Daoy (cell line): ENCODE data around the gene PCDHGA5. TPM values are rescaled to one million over a fixed set of nuclear protein-coding genes. Genes with fewer than 3 reads are reported as not detected.
A peak's percentile ranks its signal among the peaks of the same experiment; 100 is the strongest.
"Not testable (repeated sequence)": the region's sequence is repeated elsewhere in the genome, so short reads cannot be mapped to it uniquely, and the experiment has no call there.

Experiments used
- DNase-seq: peaks from one replicate; pipeline ENCODE4 v3.0.0-alpha.2; 2015; ENCODE audit warnings: low read depth
- total RNA-seq: library from RNA; depleted of rRNA; stranded (reverse); fragments of >200 nt; shearing (Covaris generic); gene quantifications from 2 replicates; pipeline ENCODE4 v1.2.3, GENCODE V29; 2014; rRNA removed

The PCDHGA5 gene
- 0.23 and 0.39 TPM in 2 replicates for total RNA-seq

DNA sequence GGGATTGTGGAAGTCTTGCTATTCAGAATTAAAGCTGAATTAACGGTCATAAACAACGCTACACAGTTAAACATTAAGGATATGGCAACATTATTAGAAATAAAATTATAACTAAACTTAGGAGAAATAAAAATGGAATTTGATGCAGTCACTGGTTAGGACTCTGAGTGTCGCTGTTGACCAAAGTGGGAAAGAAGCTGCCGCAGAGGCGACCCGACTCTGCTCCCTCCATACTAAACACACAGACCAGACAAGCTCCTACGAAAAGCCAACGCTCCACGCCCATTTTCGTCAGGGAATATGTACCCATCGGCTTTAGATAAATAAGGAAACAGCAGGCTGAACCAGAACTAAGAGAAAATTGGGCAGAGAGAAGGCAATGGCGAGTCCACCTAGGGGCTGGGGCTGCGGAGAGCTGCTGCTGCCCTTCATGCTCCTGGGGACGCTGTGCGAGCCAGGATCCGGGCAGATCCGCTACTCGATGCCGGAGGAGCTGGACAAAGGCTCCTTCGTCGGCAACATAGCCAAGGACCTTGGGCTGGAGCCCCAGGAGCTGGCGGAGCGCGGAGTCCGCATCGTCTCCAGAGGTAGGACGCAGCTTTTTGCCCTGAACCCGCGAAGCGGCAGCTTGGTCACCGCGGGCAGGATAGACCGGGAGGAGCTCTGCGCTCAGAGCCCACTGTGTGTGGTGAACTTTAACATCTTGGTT is at the start of gene PCDHGA5:
TSS of gene PCDHGA5 (plus strand) at position 211 of the 709 bp plus-strand sequence. CDS start at position 380, 169 bp downstream.
- no peak for DNase-seq

DNA sequence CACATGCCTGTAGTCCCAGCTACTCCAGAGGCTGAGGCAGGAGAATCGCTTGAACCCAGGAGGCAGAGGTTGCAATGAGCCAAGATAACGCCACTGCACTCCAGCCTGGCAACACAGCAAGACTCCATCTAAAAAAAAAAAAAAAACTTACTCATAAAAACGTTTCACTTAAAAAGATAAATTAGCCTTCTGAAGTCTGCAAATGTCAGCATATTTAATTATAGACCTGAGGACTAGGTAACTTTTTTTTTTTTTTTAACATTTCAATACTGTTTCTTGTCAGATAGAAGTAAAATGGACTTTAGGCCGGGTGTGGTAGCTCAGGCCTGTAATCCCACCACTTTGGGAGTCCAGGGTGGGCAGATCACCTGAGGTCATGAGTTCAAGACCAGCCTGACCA is 47.0 kb upstream of the PCDHGA5 start:
- not testable (repeated sequence) for DNase-seq

DNA sequence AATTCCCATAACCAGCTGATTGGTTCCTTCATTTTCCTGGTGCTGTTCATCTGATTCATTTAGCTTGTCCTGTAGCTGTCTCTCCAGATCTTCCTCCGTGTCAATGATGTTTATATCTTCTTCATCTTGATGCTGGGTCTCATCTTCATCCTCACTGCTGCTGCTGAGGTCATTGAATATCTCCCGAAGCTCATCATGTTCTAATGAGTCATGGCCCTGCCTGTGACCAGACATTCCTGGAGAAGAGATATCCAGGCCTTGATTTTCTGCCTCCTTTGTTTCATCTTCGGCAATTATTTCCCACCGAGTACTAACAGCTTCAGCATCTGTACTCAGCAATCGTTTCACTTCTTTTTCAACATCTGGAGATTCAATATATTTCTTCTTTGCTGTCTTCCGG is 44.8 kb upstream of the PCDHGA5 start:
- DNase-seq: no peak

DNA sequence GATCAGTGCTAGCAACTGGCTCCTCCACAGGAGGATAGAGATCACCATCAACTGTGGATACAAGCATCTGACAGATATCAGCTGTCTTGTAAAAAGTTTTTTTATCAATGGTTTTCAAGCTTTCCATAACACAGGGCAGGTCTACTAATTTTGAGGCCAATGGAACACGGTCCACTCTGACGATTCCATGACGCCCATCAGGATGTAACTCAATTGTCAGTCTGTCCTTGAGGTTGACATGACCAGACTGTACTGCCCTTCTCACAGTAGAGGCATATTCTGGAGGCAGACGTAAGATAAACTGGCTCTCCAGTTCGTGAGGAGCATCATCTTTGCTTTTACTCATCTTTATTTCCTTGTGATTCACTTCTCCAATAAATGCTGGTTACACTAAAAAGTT is 44.3 kb upstream of the PCDHGA5 start:
- DNase-seq: no peak

DNA sequence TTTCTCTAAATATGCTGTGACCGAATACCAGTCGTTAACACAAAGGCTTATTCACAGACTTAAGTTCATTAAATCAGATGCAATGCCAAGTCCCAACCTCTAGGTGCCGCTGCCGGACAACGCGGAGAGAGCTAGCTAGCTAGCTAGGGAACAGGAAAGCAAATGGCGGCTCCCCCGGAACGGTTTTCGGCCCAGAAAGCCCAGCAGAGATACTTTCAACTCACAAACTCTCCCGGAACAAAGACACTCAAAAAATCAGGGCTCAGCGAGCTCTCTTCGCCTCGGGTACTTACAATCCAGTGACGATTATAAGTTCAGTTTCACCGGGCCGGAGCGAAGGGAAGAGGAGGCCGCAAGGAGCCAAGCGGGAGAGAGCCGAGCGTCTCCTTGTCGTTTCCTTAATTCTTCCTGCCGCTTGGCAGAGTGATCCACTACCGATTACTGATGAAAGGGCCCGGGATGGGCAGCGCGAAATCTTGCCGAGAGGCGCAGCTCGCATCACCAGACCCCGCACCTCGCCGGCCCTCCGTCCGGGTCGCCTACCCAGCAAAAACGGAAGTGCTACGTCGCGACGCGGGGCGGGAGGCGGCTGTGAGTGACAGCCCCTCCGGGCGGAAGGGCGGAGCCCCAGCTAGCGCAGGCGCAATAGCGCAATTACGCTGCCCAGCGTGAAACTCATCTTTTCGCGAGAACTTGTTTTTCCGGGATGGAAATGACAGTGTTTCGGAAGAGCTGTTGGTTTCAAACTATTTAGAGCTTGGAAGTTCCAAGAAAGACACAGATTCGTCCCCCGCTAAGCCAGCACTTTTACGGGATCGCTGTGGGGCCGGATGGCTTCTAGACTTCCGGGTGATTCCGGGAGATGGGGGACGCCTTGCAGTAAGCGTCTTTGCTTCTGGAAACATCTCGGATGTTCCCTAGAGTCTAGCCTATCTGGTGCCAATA is 43.5 kb upstream of the PCDHGA5 start, which contains the start of gene TAF7:
TSS of gene TAF7 (minus strand) at position 560 of the 945 bp plus-strand sequence. CDS start 740 bp downstream, outside the sequence.
- DNase-seq: peak; percentile 96

DNA sequence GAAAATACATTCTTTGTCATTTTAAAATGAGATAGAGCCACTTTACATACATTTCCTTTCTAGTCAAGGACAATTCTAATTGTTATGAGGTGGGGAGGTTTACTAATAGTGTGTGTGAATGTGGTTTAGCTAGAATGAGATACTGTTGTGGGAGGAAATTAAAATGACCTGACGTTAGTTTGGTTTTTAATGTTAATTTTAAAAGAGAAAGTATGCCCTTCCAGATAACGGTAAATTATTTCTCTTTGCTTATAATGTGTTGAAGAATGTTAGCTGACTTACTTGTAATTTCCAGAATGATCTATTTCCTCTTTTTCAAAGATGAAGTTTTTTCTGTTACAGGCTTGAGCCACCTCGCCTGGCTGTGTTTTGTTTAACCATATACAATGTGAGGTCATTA is 41.7 kb upstream of the PCDHGA5 start:
- no peak for DNase-seq

DNA sequence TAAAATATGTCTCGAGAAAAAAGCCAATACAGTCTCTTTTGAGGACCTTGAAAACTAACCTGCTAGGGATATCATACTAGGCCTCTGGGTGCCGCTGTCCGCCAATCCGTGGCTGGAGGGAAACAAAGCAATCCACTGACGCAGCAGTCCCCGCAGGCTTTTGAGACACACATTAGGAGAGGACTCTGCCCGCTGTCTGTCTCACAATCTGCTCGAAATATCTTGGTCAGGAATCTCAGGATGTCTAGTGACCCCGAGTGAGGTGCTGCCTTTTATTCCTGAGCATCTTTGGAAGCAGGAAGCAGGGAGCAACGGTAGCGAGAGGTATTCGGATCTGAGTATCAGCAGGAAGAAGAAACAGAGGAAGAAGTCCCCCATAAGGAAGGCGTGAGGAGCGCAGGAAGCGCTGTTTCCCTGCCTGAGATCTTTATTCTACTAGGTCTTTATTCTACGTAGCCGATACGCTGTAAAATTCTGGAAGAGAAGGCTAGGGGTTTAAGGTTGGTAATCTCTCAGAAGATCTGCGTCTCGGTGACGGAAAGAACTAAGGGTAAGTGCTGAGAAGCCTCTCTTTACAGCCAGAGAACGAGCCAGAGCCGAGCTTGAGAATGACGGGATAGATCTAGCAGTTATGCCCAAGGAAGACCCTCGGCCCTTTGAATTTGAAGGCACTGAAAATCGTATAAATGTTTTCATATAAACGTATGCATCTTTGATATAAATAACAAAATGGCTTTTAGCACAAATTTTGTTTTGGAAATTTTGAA is 37.7 kb upstream of the PCDHGA5 start:
- DNase-seq: peak; percentile 78

DNA sequence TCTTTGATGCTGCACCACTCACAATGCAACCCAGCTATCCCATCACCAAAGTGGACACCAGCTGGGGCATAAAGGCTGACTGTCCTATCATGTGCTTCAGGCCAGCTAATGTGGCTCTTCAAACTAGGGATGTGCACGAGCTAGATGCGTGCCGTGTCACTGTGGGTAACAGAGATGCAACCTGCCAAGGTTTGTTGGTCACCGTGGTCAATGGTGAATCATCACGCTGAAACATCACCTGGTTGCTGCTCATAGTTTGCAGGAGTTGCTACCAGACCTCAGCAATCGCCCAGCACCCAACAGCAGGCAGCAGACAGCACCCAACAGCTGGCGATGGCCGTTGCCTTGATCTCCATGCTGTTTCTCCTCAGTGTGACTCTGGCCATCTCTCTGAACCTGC is 35.7 kb upstream of the PCDHGA5 start:
- DNase-seq: no peak

DNA sequence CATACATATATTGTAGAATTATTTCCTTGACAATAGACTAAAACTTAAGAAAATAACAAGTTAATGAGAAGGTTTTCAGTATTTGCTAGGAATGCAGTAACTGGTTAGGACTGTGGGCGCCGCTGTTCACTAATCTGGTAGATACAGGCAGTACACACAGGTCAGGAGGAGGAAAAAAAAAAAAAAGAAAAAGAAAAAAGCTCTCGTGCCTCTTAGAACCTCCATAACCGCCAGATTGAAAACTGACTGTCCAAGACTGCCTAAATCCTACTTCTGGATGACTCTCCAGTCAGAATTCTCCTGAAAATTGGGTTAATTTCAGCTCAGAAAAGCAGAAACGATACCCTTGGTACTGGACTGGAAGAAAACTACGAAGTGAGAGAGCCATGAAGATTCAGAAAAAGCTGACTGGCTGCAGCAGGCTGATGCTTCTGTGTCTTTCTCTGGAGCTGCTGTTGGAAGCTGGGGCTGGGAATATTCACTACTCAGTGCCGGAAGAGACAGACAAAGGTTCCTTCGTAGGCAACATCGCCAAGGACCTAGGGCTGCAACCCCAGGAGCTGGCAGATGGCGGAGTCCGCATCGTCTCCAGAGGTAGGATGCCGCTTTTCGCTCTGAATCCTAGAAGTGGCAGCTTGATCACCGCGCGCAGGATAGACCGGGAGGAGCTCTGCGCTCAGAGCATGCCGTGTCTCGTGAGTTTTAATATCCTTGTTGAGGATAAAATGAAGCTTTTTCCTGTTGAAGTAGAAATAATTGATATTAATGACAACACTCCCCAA is 33.5 kb upstream of the PCDHGA5 start, which contains the start of gene PCDHGA1:
TSS of gene PCDHGA1 (plus strand) at position 216 of the 782 bp plus-strand sequence.
- no peak for DNase-seq

DNA sequence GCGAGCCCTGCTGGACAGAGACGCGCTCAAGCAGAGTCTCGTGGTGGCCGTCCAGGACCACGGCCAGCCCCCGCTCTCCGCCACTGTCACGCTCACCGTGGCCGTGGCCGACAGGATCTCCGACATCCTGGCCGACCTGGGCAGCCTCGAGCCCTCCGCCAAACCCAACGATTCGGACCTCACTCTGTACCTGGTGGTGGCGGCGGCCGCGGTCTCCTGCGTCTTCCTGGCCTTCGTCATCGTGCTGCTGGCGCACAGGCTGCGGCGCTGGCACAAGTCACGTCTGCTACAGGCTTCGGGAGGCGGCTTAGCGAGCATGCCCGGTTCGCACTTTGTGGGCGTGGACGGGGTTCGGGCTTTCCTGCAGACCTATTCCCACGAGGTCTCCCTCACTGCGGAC is 31.4 kb upstream of the PCDHGA5 start:
- not testable (repeated sequence) for DNase-seq

DNA sequence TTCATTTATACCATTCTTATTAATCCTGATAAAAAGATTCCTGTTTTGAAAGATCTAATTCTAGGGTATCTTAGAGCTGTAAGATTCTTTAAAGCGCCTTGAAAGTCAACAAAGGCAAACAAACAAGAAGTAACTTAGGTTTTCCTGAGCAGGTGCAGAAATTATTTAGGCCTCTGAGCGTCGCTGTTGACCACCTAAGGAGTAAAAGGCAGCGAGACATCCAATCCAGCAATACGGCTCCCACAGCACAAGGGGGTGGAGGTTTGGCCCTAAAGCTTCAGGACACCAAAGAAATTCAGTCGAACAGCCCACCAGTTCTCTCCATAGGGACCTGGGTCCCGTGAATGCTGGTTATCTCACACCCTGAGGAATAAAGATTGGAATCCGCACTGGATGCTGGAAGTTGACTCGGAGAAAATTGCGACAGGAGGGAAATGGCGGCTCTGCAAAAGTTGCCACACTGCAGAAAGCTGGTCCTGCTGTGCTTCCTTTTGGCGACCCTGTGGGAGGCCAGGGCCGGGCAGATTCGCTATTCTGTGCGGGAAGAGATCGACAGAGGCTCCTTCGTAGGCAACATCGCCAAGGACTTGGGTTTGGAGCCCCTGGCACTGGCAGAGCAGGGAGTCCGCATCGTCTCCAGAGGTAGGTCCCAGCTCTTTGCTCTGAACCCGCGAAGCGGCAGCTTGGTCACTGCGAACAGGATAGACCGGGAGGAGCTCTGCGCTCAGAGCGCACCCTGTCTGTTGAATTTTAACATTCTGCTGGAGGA is 25.2 kb upstream of the PCDHGA5 start, which contains the start of gene PCDHGA2:
TSS of gene PCDHGA2 (plus strand) at position 223 of the 769 bp plus-strand sequence.
- peak; percentile 35 for DNase-seq

DNA sequence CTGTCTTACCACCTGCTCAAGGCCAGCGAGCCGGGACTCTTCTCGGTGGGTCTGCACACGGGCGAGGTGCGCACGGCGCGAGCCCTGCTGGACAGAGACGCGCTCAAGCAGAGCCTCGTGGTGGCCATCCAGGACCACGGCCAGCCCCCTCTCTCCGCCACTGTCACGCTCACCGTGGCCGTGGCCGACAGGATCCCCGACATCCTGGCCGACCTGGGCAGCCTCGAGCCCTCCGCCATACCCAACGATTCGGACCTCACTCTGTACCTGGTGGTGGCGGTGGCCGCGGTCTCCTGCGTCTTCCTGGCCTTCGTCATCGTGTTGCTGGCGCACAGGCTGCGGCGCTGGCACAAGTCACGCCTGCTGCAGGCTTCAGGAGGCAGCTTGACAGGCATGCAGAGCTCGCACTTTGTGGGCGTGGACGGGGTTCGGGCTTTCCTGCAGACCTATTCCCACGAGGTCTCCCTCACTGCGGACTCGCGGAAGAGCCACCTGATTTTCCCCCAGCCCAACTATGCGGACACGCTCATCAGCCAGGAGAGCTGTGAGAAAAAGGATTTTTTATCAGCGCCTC is 23.1 kb upstream of the PCDHGA5 start:
- DNase-seq: not testable (repeated sequence)

DNA sequence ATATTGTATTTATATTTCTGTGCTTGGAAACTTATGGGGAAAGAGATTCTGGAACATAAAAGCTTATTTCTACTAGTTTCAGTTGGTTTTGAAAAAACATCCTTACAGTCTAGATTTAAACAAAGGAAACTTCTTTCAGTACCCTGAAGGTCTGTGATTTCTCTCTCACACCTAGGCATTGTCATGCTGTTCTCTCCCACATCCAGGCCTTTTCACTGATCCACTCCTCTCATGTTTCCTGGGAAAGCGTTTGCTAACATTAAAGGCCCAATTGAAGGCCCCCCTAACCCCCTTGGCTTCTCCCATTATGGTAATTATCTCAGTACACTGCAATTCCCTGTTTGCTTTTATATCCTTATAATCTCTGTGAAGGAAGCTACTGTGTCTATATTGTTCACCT is 21.2 kb upstream of the PCDHGA5 start:
- DNase-seq: no peak

DNA sequence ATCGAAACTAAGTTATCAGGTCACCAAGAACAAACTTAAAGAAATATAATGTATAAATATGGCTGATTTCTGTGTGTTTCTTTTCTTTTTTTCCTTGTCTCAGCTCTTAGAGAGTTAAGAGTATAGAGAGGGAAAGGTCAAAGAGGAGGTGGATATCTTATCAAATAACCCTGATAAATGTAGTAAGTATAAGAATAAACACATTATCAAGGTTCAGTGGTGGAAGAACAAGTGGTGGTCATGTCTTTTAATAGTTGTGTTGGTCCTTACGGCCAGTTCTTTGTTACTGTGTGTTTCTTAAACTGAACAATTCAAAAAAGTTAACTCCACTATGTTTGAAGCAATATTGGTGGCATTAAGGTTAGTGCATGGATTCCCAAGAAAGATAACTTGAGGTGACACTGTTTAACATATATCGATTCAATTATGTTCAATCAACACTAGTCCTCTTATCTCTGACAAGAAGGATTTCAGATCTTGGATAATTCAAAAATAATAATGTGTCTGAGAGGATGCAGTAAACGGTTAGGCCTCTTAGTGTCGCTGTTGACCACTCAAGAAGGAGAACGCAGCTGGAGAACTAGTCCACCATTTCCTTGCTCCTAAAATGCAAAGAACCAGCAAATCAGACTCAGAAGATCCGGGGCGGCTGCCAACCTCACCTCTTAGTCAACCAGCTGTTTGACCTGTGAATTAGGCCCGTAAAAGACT is 20.6 kb upstream of the PCDHGA5 start, which contains the start of gene PCDHGA3:
TSS of gene PCDHGA3 (plus strand) at position 588 of the 711 bp plus-strand sequence. CDS start 205 bp downstream, outside the sequence.
- peak; percentile 46 for DNase-seq

DNA sequence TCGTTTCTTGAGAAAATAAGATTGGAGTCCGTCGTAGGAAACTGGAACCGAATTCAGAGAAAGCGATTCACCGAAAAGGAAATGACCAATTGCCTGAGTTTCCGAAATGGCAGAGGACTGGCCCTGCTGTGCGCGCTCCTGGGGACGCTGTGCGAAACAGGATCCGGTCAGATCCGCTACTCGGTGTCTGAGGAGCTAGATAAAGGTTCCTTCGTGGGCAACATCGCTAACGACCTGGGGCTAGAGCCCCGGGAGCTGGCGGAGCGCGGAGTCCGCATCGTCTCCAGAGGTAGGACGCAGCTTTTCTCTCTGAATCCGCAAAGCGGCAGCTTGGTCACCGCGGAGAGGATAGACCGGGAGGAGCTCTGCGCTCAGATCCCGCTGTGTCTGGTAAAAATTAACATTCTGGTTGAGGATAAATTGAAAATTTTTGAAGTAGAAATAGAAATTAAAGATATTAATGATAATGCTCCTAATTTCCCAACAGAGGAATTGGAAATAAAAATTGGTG is 20.0 kb upstream of the PCDHGA5 start:
- no peak for DNase-seq

DNA sequence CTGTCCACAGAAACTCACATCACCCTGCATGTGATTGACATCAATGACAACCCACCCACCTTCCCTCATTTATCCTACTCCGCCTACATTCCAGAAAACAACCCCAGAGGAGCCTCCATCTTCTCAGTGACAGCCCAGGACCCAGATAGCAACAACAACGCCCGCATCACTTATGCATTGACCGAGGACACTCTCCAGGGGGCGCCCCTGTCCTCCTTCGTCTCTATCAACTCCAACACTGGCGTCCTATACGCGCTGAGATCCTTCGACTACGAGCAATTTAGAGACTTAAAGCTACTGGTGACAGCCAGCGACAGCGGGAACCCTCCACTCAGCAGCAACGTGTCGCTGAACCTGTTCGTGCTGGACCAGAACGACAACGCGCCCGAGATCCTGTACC is 18.6 kb upstream of the PCDHGA5 start:
- DNase-seq: no peak

DNA sequence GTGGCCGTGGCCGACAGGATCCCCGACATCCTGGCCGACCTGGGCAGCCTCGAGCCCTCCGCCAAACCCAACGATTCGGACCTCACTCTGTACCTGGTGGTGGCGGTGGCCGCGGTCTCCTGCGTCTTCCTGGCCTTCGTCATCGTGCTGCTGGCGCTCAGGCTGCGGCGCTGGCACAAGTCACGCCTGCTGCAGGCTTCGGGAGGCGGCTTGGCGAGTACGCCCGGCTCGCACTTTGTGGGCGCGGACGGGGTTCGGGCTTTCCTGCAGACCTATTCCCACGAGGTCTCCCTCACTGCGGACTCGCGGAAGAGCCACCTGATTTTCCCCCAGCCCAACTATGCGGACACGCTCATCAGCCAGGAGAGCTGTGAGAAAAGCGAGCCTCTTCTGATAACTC is 17.9 kb upstream of the PCDHGA5 start:
- not testable (repeated sequence) for DNase-seq

DNA sequence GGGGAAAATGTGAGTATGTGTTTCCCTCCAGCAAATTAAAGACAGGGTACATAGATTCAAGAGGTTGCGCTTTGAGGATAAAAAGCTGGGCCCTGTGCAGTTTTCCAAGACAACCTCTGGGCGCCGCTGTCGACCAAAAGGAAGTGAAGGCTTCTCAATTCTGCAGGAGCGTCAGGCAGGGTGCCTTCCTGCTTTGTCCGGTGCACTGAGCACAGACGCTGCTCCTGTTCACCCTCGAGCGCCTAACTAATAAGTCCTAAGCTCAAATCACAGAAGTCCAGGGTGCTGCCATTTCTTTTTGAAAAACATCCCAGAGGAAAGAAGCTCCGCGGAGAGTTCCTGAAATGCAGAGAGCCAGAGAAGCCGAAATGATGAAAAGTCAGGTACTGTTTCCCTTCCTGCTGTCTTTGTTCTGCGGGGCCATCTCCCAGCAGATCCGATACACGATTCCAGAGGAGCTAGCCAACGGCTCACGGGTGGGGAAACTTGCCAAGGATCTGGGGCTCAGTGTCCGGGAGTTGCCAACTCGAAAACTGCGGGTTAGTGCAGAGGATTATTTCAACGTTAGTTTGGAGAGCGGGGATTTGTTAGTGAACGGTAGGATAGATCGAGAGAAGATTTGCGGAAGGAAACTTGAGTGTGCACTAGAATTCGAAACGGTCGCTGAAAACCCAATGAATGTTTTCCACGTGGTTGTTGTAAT is 13.9 kb upstream of the PCDHGA5 start, which contains the start of gene PCDHGB1:
TSS of gene PCDHGB1 (plus strand) at position 183 of the 703 bp plus-strand sequence. CDS start at position 345, 162 bp downstream.
- DNase-seq: peak; percentile 73
